ENCODE results near the gene DCHS2. TPM values are rescaled to one million over a fixed set of nuclear protein-coding genes. Genes with fewer than 3 reads are reported as not detected.

DCHS2 gene
- total RNA-seq, 1 experiment from 2014 or later = 0.02 TPM

DNA sequence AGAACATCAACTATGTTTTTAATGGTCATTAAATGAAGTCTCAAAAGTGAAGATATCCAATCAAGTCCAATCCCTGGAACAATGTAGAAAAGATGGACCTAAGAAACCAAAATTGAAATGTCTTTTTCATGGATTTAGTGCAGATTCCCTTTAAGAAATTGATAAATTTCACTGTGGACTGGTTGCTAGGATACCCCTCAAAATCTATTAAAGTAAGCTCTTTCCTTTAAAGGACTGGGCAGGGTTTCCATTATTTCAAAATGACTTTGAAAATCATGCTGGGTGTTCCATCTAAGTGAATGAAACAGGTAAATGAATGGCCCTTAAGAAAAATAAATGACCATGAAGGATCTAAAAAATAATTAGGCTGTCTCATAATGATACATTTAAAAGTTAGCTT is 30.0 kb upstream of the DCHS2 start:
- TF ChIP-seq, protein P1, sequence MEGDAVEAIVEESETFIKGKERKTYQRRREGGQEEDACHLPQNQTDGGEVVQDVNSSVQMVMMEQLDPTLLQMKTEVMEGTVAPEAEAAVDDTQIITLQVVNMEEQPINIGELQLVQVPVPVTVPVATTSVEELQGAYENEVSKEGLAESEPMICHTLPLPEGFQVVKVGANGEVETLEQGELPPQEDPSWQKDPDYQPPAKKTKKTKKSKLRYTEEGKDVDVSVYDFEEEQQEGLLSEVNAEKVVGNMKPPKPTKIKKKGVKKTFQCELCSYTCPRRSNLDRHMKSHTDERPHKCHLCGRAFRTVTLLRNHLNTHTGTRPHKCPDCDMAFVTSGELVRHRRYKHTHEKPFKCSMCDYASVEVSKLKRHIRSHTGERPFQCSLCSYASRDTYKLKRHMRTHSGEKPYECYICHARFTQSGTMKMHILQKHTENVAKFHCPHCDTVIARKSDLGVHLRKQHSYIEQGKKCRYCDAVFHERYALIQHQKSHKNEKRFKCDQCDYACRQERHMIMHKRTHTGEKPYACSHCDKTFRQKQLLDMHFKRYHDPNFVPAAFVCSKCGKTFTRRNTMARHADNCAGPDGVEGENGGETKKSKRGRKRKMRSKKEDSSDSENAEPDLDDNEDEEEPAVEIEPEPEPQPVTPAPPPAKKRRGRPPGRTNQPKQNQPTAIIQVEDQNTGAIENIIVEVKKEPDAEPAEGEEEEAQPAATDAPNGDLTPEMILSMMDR (conservative IDR thresholded peaks at IDR 0.05) = no peak
- no peak for TF ChIP-seq EZH2 (IDR thresholded peaks at IDR 0.05; ENCODE audit: low read depth)
- POLR2A ChIA-PET (ENCODE audit: unreplicated experiment) = no interaction called here
- BruUV-seq (replicated peaks) = no TSS peak
- H3K27me3 ChIP-seq (ENCODE audit: insufficient read depth, low read depth) = no peaks in the 10 kb centered on the region
- no peaks in the 10 kb centered on the region for H3K9me3 ChIP-seq (ENCODE audit: insufficient read depth, low read depth)
- H3F3A ChIP-seq (ENCODE audit: insufficient read depth, low read depth) = no peaks in the 10 kb centered on the region
- no peaks in the 10 kb centered on the region for H3K79me2 ChIP-seq (ENCODE audit: low read depth)
- no peaks in the 10 kb centered on the region for H3K4me1 ChIP-seq (replicated peaks; ENCODE audit: insufficient read depth)
- H4K20me1 ChIP-seq (ENCODE audit: insufficient read depth) = no peaks in the 10 kb centered on the region
- H3K4me3 ChIP-seq = no peak overlapping the region
- H3K27ac ChIP-seq = no peak overlapping the region
- intact Hi-C loops (cut with micrococcal nuclease; ENCODE audit: unreplicated experiment) = no loop called here
- no peak for DNase-seq
- H3K36me3 ChIP-seq (ENCODE audit: low read depth) = no peaks in the 10 kb centered on the region
- H3K4me2 ChIP-seq = no peak overlapping the region
- H3K9me2 ChIP-seq (ENCODE audit: insufficient read depth) = no peaks in the 10 kb centered on the region
- no peak overlapping the region for H2AFZ ChIP-seq
- CTCF ChIA-PET = no interaction called here

DNA sequence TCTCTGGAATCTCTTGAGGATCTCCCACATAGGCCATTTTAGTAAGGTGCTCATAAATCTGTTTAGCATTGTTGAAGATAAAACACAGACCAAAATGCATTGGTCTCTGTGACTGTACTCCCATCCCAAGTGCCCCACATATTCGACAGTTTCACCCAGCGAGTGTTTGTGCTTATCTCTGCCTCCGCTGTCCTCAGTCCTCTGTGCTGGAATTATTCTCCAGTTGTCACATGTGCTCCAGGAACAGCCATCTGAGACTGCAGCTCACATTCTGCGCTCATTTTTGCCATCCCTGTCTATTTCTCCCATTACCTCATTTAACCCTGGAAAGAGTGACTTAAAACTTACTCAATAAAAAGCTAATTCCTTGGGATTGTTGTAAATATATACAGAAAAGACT is 27.6 kb upstream of the DCHS2 start:
- no peak overlapping the region for H2AFZ ChIP-seq
- no peaks in the 10 kb centered on the region for H3K27me3 ChIP-seq (ENCODE audit: insufficient read depth, low read depth)
- no peak overlapping the region for H3K4me2 ChIP-seq
- ChIA-PET CTCF (no interaction called here), POLR2A (ENCODE audit: unreplicated experiment) (no interaction called here)
- H4K20me1 ChIP-seq (ENCODE audit: insufficient read depth) = no peaks in the 10 kb centered on the region
- H3K4me1 ChIP-seq (replicated peaks; ENCODE audit: insufficient read depth) = no peaks in the 10 kb centered on the region
- no peak overlapping the region for H3K4me3 ChIP-seq
- intact Hi-C loops (cut with micrococcal nuclease; ENCODE audit: unreplicated experiment) = no loop called here
- no peaks in the 10 kb centered on the region for H3K36me3 ChIP-seq (ENCODE audit: low read depth)
- no peaks in the 10 kb centered on the region for H3K79me2 ChIP-seq (ENCODE audit: low read depth)
- no peaks in the 10 kb centered on the region for H3K9me3 ChIP-seq (ENCODE audit: insufficient read depth, low read depth)
- no peaks in the 10 kb centered on the region for H3F3A ChIP-seq (ENCODE audit: insufficient read depth, low read depth)
- H3K9me2 ChIP-seq (ENCODE audit: insufficient read depth) = no peaks in the 10 kb centered on the region
- no peak for TF ChIP-seq EZH2 (IDR thresholded peaks at IDR 0.05; ENCODE audit: low read depth)
- TF ChIP-seq, protein P1 (conservative IDR thresholded peaks at IDR 0.05) = no peak
- no peak overlapping the region for H3K27ac ChIP-seq
- no peak for DNase-seq
- no TSS peak for BruUV-seq (replicated peaks)

DNA sequence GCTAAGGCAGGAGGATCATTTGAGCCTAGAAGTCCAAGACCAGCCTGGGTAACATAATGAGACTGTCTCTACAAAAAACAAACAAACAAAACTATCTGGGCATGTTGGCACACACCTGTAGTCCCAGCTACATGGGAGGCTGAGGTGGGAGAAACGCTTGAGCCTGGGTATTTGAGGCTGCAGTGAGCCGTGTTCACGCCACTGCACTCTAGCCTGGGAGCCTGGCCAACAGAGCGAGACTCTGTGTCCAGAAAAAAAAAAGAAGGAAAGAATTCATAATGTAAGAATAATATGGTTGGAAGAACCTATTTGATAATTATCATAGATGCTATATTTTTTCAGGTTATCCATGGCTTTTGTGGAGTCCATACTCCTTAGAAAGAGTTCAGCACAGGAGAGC is 26.0 kb upstream of the DCHS2 start:
- POLR2A ChIA-PET (ENCODE audit: unreplicated experiment) = interaction anchor here (0.6 kb wide), 1 partner anchor 34 kb away, joined by 3 read pairs; no protein-coding TSS in a partner anchor
- intact Hi-C loops (cut with micrococcal nuclease; ENCODE audit: unreplicated experiment) = no loop called here
- Histone ChIP-seq H3K27me3 (ENCODE audit: insufficient read depth, low read depth) (no peaks in the 10 kb centered on the region), H2AFZ (no peak overlapping the region), H3K36me3 (ENCODE audit: low read depth) (no peaks in the 10 kb centered on the region), H4K20me1 (ENCODE audit: insufficient read depth) (no peaks in the 10 kb centered on the region), H3K9me3 (ENCODE audit: insufficient read depth, low read depth) (no peaks in the 10 kb centered on the region), H3K4me2 (no peak overlapping the region), H3K79me2 (ENCODE audit: low read depth) (no peaks in the 10 kb centered on the region), H3K9me2 (ENCODE audit: insufficient read depth) (no peaks in the 10 kb centered on the region), H3K27ac (no peak overlapping the region), H3F3A (ENCODE audit: insufficient read depth, low read depth) (no peaks in the 10 kb centered on the region), H3K4me1 (replicated peaks; ENCODE audit: insufficient read depth) (no peaks in the 10 kb centered on the region), H3K4me3 (no peak overlapping the region)
- CTCF ChIA-PET = no interaction called here
- no peak for DNase-seq
- no TSS peak for BruUV-seq (replicated peaks)
- no peak for TF ChIP-seq EZH2 (IDR thresholded peaks at IDR 0.05; ENCODE audit: low read depth)

DNA sequence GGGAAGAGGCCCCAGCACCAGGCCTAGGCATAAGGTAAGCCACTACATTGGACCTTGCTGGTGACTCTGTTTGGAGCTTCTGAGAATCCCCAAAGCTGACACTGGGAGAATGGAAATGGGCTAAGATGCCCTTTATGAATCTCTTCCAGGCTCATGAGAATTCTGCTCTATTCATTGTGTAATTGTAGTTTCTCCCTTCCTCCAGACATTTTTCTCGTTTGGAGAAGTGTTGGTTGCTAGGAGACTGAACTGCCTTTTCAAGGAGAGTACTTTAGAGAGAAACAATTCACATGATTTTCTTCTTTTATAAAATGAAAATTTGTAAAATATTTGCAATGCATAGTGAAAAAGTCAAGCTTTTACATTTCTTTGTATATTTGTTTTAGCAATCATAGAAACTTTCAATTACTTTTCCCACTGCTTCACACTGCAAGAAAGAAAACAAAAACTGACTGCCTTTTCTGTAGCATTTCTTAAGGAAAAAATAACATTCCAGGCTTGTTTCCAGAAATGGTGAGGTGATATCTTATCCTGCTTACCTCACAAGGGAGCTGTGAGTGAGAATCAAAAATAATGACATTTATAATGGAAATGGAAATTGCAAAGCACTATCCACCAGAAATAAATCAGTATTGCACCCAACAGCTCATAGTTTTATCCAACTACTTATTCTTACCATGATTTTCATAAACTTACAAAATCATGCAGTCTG is 24.9 kb upstream of the DCHS2 start:
- ChIA-PET POLR2A (ENCODE audit: unreplicated experiment) (no interaction called here), CTCF (no interaction called here)
- no peak overlapping the region for H3K27ac ChIP-seq
- H2AFZ ChIP-seq = no peak overlapping the region
- H3K27me3 ChIP-seq (ENCODE audit: insufficient read depth, low read depth) = no peaks in the 10 kb centered on the region
- no TSS peak for BruUV-seq (replicated peaks)
- H3K4me3 ChIP-seq = no peak overlapping the region
- TF ChIP-seq EZH2 (IDR thresholded peaks at IDR 0.05; ENCODE audit: low read depth) = no peak
- TF ChIP-seq, protein P1 (conservative IDR thresholded peaks at IDR 0.05) = no peak
- H4K20me1 ChIP-seq (ENCODE audit: insufficient read depth) = no peaks in the 10 kb centered on the region
- DNase-seq = no peak
- H3K9me3 ChIP-seq (ENCODE audit: insufficient read depth, low read depth) = no peaks in the 10 kb centered on the region
- H3K4me2 ChIP-seq = no peak overlapping the region
- no peaks in the 10 kb centered on the region for H3K9me2 ChIP-seq (ENCODE audit: insufficient read depth)
- H3K4me1 ChIP-seq (replicated peaks; ENCODE audit: insufficient read depth) = no peaks in the 10 kb centered on the region
- no peaks in the 10 kb centered on the region for H3K79me2 ChIP-seq (ENCODE audit: low read depth)
- no peaks in the 10 kb centered on the region for H3K36me3 ChIP-seq (ENCODE audit: low read depth)
- H3F3A ChIP-seq (ENCODE audit: insufficient read depth, low read depth) = no peaks in the 10 kb centered on the region
- intact Hi-C loops (cut with micrococcal nuclease; ENCODE audit: unreplicated experiment) = no loop called here
